LNCaP clone FGC (cell line): ENCODE measurements around the gene KIFAP3.

Experiments used
- DNase-seq: peaks from one replicate; pipeline ENCODE4 v3.0.0-alpha.2; 2011; ENCODE audit warnings: low read depth
- H3K4me3 ChIP-seq: 2 replicates; pipeline ENCODE4 v1.5.1; 2011; ENCODE audit warnings: mild to moderate bottlenecking, low read depth, low read length, control low read depth
- CTCF ChIP-seq: IDR thresholded peaks from 2 replicates; pipeline ENCODE4 v1.5.1; 2012; ENCODE audit warnings: mild to moderate bottlenecking; ENCODE audit not compliant: control insufficient read depth, insufficient read depth; ENCODE audit errors: extremely low read depth

Gene KIFAP3

GRCh38 chr1:170076199-170076598, 1.7 kb upstream of the KIFAP3 start:
- no peak overlapping the region for H3K4me3 ChIP-seq
- no peak for DNase-seq
- no peak for TF ChIP-seq CTCF

- no peak for TF ChIP-seq CTCF
- H3K4me3 ChIP-seq, result peak overlapping the region; percentile 82
- no peak for DNase-seq
Measured at GRCh38 chr1:170075186-170075585, 691 bp upstream of the KIFAP3 start.

GRCh38 chr1:170073893-170074249, 624 bp downstream of the KIFAP3 start:
- no peak for DNase-seq
- no peak for TF ChIP-seq CTCF
- peak overlapping the region; percentile 82 for H3K4me3 ChIP-seq

DNA sequence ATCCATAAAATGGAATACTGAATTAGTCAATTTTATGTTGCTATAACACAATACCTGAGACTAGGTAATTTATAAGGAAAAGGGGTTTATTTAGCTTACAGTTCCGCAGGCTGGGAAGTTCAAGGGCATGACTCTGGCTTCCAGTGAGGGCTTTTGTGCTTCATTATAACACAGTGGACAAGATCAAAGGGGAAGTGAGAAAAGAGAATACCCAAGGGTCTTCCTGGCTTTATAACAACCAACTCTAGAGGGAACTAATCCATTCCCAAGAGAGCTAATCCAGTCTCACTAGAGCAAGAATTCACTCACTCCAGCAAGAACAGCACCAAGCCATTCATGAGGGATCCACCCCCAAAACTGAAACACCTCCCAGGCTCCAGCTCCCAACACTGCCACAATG, 3.1 kb downstream of the KIFAP3 start:
- no peak overlapping the region for H3K4me3 ChIP-seq
- DNase-seq, result no peak
- TF ChIP-seq CTCF, result no peak

DNA sequence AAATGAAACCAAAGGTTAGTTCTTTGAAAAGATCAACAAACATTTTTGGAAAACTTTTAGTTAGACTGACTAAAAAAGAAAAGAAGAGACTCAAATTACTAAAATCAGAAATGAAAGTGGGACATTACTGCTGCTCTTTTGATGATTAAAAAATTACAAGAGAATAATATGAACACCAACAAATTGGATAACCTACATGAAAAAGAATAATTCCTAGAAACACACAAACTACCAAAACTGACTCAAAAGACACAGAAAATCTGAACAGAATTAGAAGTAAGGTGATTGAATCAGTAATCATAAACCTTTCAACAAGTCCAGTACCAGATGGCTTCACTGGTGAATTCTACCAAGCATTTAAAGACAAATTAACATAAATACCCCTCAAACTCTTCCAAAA, 5.6 kb downstream of the KIFAP3 start:
- TF ChIP-seq CTCF, result no peak

DNA sequence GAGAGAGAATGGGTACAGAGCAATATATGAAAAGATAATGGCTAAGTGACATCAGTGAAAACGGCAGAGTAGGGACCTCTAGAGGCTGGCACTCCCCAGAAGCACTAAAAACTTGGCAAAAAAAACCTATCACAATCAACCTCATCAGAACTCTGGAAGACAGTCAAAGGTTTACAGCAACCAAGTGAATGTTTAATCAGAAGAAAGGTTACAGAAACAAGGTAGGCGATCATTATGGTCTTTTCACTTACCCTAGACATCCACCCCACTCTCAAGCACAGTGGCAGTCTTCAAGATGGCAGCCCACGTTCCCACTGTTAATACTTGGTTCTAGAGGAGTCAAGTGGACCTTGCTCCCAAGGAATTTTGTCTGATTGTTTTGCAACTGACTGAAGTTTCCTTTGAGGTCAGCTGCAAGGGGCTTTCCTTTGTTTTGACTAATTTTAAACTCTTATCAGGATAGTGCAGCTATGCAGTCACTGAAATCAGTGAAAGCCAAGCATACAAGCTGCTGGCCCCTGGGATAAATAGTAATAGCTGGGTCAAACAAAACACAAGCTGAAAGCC, 7.2 kb downstream of the KIFAP3 start:
- TF ChIP-seq CTCF, result no peak
- DNase-seq, result no peak
- no peak overlapping the region for H3K4me3 ChIP-seq

More for the DNA sequence above, 5.6 kb downstream of the KIFAP3 start:
- DNase-seq, result no peak
- no peak overlapping the region for H3K4me3 ChIP-seq

DNA sequence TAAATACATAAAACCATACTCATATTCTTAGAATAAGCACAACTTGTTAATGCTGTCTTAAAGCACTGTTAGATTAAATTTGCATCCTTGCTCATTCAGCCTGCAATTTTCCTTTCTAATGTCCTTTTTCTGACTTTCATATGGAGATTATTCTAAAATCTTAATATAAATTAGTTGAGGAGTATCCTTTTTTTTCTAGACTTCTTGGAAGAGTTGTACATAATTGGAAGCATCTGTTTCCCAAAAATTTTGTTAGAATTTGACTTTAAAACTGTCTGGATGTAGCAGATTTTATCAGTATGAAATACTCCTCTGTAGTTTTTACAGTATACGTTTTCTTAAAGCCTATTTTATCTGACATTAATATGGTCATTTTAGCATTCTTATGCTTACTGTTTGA, 9.7 kb downstream of the KIFAP3 start:
- no peak overlapping the region for H3K4me3 ChIP-seq
- no peak for TF ChIP-seq CTCF
- DNase-seq, result no peak
